HepG2 (cell line): Measurements from ENCODE around the gene DCC.

Source experiments
- NR1H2 ChIP-seq: sonication (generic); formaldehyde crosslinking; IDR thresholded peaks from 2 replicates; pipeline ENCODE4 v1.8.1; 2022; ENCODE audit warnings: low read depth, missing genetic modification reagents, borderline replicate concordance
- PHF8 ChIP-seq: sonication (generic); formaldehyde crosslinking; IDR thresholded peaks from 2 replicates; pipeline ENCODE4 v1.5.0; 2020; ENCODE audit warnings: missing genetic modification reagents
- RAD51 ChIP-seq: fragments of 450-650 bp; IDR thresholded peaks from 2 replicates; pipeline ENCODE4 v1.6.1; 2016; ENCODE audit warnings: borderline replicate concordance
- SMAD9 ChIP-seq: sonication (generic); formaldehyde crosslinking; IDR thresholded peaks from 2 replicates; pipeline ENCODE4 v1.5.1; 2020; ENCODE audit warnings: mild to moderate bottlenecking, missing genetic modification reagents
- SP1 ChIP-seq, 2 experiments: fragments of 450-650 bp in 1 of 2; sonication (generic) in 1 of 2; formaldehyde crosslinking in 1 of 2; IDR thresholded peaks; 2 replicates each; pipeline versions ENCODE4 v1.4.0 to v1.6.1; 2016 to 2020; ENCODE audit warnings: missing genetic modification reagents in 1 of 2
- ZFP36L2 ChIP-seq: sonication (generic); formaldehyde crosslinking; IDR thresholded peaks from 2 replicates; pipeline ENCODE4 v1.4.0; 2020; ENCODE audit warnings: missing genetic modification reagents
- TF ChIP-seq, protein P1 (sequence below): sonication (generic); formaldehyde crosslinking; IDR thresholded peaks from 2 replicates; pipeline ENCODE4 v1.4.0; 2020; ENCODE audit warnings: mild to moderate bottlenecking, missing genetic modification reagents
- TF ChIP-seq, protein P2 (sequence below): sonication (generic); formaldehyde crosslinking; IDR thresholded peaks from 2 replicates; pipeline ENCODE4 v1.4.0; 2020; ENCODE audit warnings: missing genetic modification reagents
- TF ChIP-seq, protein P3 (sequence below): sonication (generic); formaldehyde crosslinking; IDR thresholded peaks from 2 replicates; pipeline ENCODE4 v1.5.0; 2020; ENCODE audit warnings: mild to moderate bottlenecking, missing genetic modification reagents, moderate library complexity
- TF ChIP-seq, protein P4 (sequence below): sonication (generic); formaldehyde crosslinking; IDR thresholded peaks from 2 replicates; pipeline ENCODE4 v1.4.0; 2020; ENCODE audit warnings: missing genetic modification reagents

DNA sequence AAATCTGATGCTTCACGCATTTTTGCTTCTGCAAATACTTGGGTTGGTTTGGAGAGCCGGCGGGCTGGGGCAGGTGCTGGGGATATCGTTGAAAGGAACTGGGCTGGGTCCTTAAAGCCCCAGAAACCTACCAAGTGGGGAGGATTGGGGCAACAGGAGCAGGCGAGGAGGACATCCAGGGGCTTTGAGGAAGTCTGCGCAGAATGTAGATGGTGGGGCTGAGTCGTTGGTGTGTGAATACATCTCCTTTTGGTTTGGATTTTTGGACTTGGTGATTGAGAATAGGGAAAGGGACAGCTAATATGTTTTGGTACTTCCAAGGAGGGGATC lies 1.1 kb downstream of the DCC start:
- TF ChIP-seq ZFP36L2 (CRISPR knock-in tag) (no peak), PHF8 (no peak), NR1H2 (no peak), SMAD9 (no peak), RAD51 (no peak), SP1 (IDR thresholded peaks at IDR 0.05) (no peak), SP1 (CRISPR knock-in tag; IDR thresholded peaks at IDR 0.05) (no peak)
- TF ChIP-seq, protein P1, sequence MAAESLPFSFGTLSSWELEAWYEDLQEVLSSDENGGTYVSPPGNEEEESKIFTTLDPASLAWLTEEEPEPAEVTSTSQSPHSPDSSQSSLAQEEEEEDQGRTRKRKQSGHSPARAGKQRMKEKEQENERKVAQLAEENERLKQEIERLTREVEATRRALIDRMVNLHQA = no peak
- TF ChIP-seq, protein P2, sequence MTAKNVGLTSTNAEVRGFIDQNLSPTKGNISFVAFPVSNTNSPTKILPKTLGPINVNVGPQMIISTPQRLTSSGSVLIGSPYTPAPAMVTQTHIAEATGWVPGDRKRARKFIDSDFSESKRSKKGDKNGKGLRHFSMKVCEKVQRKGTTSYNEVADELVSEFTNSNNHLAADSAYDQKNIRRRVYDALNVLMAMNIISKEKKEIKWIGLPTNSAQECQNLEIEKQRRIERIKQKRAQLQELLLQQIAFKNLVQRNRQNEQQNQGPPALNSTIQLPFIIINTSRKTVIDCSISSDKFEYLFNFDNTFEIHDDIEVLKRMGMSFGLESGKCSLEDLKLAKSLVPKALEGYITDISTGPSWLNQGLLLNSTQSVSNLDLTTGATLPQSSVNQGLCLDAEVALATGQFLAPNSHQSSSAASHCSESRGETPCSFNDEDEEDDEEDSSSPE (CRISPR knock-in tag) = no peak
- TF ChIP-seq, protein P3, sequence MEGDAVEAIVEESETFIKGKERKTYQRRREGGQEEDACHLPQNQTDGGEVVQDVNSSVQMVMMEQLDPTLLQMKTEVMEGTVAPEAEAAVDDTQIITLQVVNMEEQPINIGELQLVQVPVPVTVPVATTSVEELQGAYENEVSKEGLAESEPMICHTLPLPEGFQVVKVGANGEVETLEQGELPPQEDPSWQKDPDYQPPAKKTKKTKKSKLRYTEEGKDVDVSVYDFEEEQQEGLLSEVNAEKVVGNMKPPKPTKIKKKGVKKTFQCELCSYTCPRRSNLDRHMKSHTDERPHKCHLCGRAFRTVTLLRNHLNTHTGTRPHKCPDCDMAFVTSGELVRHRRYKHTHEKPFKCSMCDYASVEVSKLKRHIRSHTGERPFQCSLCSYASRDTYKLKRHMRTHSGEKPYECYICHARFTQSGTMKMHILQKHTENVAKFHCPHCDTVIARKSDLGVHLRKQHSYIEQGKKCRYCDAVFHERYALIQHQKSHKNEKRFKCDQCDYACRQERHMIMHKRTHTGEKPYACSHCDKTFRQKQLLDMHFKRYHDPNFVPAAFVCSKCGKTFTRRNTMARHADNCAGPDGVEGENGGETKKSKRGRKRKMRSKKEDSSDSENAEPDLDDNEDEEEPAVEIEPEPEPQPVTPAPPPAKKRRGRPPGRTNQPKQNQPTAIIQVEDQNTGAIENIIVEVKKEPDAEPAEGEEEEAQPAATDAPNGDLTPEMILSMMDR (CRISPR knock-in tag) = no peak
- TF ChIP-seq, protein P4, sequence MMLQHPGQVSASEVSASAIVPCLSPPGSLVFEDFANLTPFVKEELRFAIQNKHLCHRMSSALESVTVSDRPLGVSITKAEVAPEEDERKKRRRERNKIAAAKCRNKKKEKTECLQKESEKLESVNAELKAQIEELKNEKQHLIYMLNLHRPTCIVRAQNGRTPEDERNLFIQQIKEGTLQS = no peak
